Measurements from ENCODE around the gene STAT3. TPM values are rescaled to one million over a fixed set of nuclear protein-coding genes. Genes with fewer than 3 reads are reported as not detected.
"Not testable (repeated sequence)": the region's sequence is repeated elsewhere in the genome, so short reads cannot be mapped to it uniquely, and the experiment has no call there.

STAT3 gene
- total RNA-seq, 3 donors from 2014 or later (not counting 1 experiment from before 2014, with no cell fraction given), result 190 to 246 (median 206) TPM

- H3K9me3 Mint-ChIP-seq, result no peaks in the 10 kb centered on the region
- no peaks in the 10 kb centered on the region for H3K9me3 ChIP-seq (ENCODE audit: control insufficient read depth, insufficient read depth, low read length)
- peak overlapping the region; percentile 83 for H3K4me3 Mint-ChIP-seq
- H3K36me3 Mint-ChIP-seq, result no peaks in the 10 kb centered on the region
- no peaks in the 10 kb centered on the region for H3K27me3 ChIP-seq (ENCODE audit: control insufficient read depth, insufficient read depth, low read length)
- H3K4me1 Mint-ChIP-seq, result peaks cover 43 to 53% of the 10 kb centered on the region in 2 donors
- H3K27me3 Mint-ChIP-seq (ENCODE audit: low read depth in 2 of 2), result no peaks in the 10 kb centered on the region
- H3K36me3 ChIP-seq (ENCODE audit: control insufficient read depth, insufficient read depth, low read length), result peaks cover 2% of the 10 kb centered on the region
- no peak overlapping the region for H3K4me3 ChIP-seq (ENCODE audit: low read length)
- intact Hi-C loops (cut with micrococcal nuclease), result no loop called here
- WGBS (ENCODE audit: insufficient coverage), result 62% methylated on average over 8 of the region's 10 CpGs
- TF ChIP-seq CTCF (IDR thresholded peaks at IDR 0.05), result no peak
- DNase-seq (no peak), ATAC-seq (no peak)
- peak overlapping the region; percentile 72 to 73 for H3K27ac Mint-ChIP-seq
- peaks cover 15% of the 10 kb centered on the region for H3K4me1 ChIP-seq (ENCODE audit: control insufficient read depth, insufficient read depth, low read length)
- peak overlapping the region; percentile 40 for H3K27ac ChIP-seq (ENCODE audit: low read length)
Measured at GRCh38 chr17:42378359-42378958, 9.8 kb downstream of the STAT3 start.

- Mint-ChIP-seq H3K4me1 (peaks cover 39 to 50% of the 10 kb centered on the region in 2 donors), H3K27ac (no peak overlapping the region), H3K27me3 (ENCODE audit: low read depth in 2 of 2) (no peaks in the 10 kb centered on the region), H3K36me3 (no peaks in the 10 kb centered on the region), H3K9me3 (no peaks in the 10 kb centered on the region), H3K4me3 (no peak overlapping the region)
- ATAC-seq (no peak), DNase-seq (no peak)
- WGBS (ENCODE audit: insufficient coverage), result no CpG with 5 or more reads among the region's 1 CpG
- intact Hi-C loops (cut with micrococcal nuclease), result no loop called here
- H3K27ac ChIP-seq (ENCODE audit: low read length), result no peak overlapping the region
- peaks cover 5% of the 10 kb centered on the region for H3K36me3 ChIP-seq (ENCODE audit: control insufficient read depth, insufficient read depth, low read length)
- no peak overlapping the region for H3K4me3 ChIP-seq (ENCODE audit: low read length)
- no peaks in the 10 kb centered on the region for H3K9me3 ChIP-seq (ENCODE audit: control insufficient read depth, insufficient read depth, low read length)
- no peak for TF ChIP-seq CTCF (IDR thresholded peaks at IDR 0.05)
- peaks cover 28% of the 10 kb centered on the region for H3K4me1 ChIP-seq (ENCODE audit: control insufficient read depth, insufficient read depth, low read length)
- no peaks in the 10 kb centered on the region for H3K27me3 ChIP-seq (ENCODE audit: control insufficient read depth, insufficient read depth, low read length)
Measured at GRCh38 chr17:42373896-42374295, 14.3 kb downstream of the STAT3 start.

GRCh38 chr17:42372142-42372541 is 16.1 kb downstream of the STAT3 start:
- intact Hi-C loops (cut with micrococcal nuclease), result no loop called here

GRCh38 chr17:42368797-42369561 is 19.3 kb downstream of the STAT3 start:
- H3K9me3 Mint-ChIP-seq; H3K27me3 ChIP-seq (ENCODE audit: control insufficient read depth, insufficient read depth, low read length); H3K36me3 Mint-ChIP-seq; H3K36me3 ChIP-seq (ENCODE audit: control insufficient read depth, insufficient read depth, low read length); H3K27ac ChIP-seq (ENCODE audit: low read length); H3K9me3 ChIP-seq (ENCODE audit: control insufficient read depth, insufficient read depth, low read length); intact Hi-C loops (cut with micrococcal nuclease); H3K4me3 ChIP-seq (ENCODE audit: low read length); DNase-seq; H3K27me3 Mint-ChIP-seq (ENCODE audit: low read depth in 2 of 2): not testable (repeated sequence)
- Mint-ChIP-seq H3K27ac (peak overlapping the region in 1 of 2 donors; percentile 31), H3K4me1 (peaks cover 56 to 67% of the 10 kb centered on the region in 2 donors), H3K4me3 (peak overlapping the region; percentile 64)
- peaks cover 49% of the 10 kb centered on the region for H3K4me1 ChIP-seq (ENCODE audit: control insufficient read depth, insufficient read depth, low read length)
- 52% methylated on average over 12 of the region's 12 CpGs for WGBS (ENCODE audit: insufficient coverage)
- peak in 1 of 3 donors; percentile 58 for ATAC-seq

More at GRCh38 chr17:42372142-42372541, 16.1 kb downstream of the STAT3 start:
- Histone ChIP-seq H3K36me3 (ENCODE audit: control insufficient read depth, insufficient read depth, low read length) (peaks cover 5% of the 10 kb centered on the region), H3K27ac (ENCODE audit: low read length) (no peak overlapping the region), H3K27me3 (ENCODE audit: control insufficient read depth, insufficient read depth, low read length) (no peaks in the 10 kb centered on the region), H3K9me3 (ENCODE audit: control insufficient read depth, insufficient read depth, low read length) (no peaks in the 10 kb centered on the region), H3K4me3 (ENCODE audit: low read length) (no peak overlapping the region), H3K4me1 (ENCODE audit: control insufficient read depth, insufficient read depth, low read length) (peaks cover 34% of the 10 kb centered on the region)
- ATAC-seq, result no peak
- no peak overlapping the region for H3K27ac Mint-ChIP-seq
- H3K27me3 Mint-ChIP-seq (ENCODE audit: low read depth in 2 of 2), result no peaks in the 10 kb centered on the region
- H3K36me3 Mint-ChIP-seq, result no peaks in the 10 kb centered on the region
- no peaks in the 10 kb centered on the region for H3K9me3 Mint-ChIP-seq
- no peak overlapping the region for H3K4me3 Mint-ChIP-seq
- DNase-seq, result no peak
- H3K4me1 Mint-ChIP-seq, result peaks cover 44 to 55% of the 10 kb centered on the region in 2 donors
- no peak for TF ChIP-seq CTCF (IDR thresholded peaks at IDR 0.05)

- H3K27ac ChIP-seq (ENCODE audit: low read length); H3K4me3 ChIP-seq (ENCODE audit: low read length): not testable (repeated sequence)
- peaks cover 62 to 74% of the 10 kb centered on the region in 2 donors for H3K4me1 Mint-ChIP-seq
Measured at GRCh38 chr17:42368310-42368709, 19.9 kb downstream of the STAT3 start.

More at GRCh38 chr17:42368310-42368709, 19.9 kb downstream of the STAT3 start:
- H3K27ac Mint-ChIP-seq; intact Hi-C loops (cut with micrococcal nuclease); H3K9me3 Mint-ChIP-seq; H3K27me3 Mint-ChIP-seq (ENCODE audit: low read depth in 2 of 2); H3K9me3 ChIP-seq (ENCODE audit: control insufficient read depth, insufficient read depth, low read length); H3K36me3 Mint-ChIP-seq; DNase-seq; H3K36me3 ChIP-seq (ENCODE audit: control insufficient read depth, insufficient read depth, low read length); H3K27me3 ChIP-seq (ENCODE audit: control insufficient read depth, insufficient read depth, low read length): not testable (repeated sequence)
- H3K4me3 Mint-ChIP-seq, result peak overlapping the region; percentile 64
- peaks cover 55% of the 10 kb centered on the region for H3K4me1 ChIP-seq (ENCODE audit: control insufficient read depth, insufficient read depth, low read length)
- peak in 1 of 3 donors; percentile 5 for ATAC-seq
- WGBS (ENCODE audit: insufficient coverage), result 83% methylated on average over 4 of the region's 5 CpGs
